Measurements from ENCODE around the gene ABCA9.
"Not testable (repeated sequence)": the region's sequence is repeated elsewhere in the genome, so short reads cannot be mapped to it uniquely, and the experiment has no call there.

Gene ABCA9

GRCh38 chr17:69031839-69032238 lies 28.9 kb downstream of the ABCA9 start:
- no peak for DNase-seq

DNA sequence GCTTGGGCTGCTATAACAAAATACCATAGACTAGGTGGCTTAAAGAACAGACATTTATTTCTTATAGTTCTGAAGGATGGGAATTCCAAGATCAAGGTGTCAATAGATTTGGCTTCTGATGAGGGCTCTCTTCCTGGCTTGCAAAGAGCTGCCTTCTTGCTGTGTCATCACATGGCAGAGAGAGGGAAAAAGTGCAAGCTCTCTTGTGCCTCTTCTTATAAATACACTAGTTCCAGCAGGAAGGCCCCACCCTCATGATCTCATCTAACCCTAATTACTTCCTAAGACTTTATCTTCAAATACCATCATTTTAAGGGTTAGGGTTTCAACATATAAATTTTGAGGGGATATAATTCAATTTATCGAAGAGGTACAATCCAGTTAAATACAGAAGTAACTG lies 30.6 kb downstream of the ABCA9 start:
- no peak for DNase-seq

DNA sequence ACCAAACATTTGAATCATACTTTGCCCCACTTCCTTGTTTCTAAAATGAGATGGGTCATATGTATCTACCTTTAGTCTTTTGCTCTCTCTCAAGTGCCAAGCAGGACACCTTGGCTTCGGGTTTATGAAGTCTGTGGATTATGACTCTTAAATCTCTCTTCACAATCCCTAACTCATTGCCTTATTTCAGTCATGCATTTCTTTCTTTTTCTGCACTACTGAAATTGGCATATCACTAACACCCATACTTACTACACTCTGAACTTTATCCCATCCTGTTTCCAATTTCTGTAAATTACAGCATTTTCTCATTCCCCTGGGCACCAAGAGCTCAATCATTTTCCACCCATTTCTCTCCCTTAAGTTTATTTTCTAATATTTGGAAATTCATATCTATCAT lies 42.0 kb downstream of the ABCA9 start:
- DNase-seq, result no peak

DNA sequence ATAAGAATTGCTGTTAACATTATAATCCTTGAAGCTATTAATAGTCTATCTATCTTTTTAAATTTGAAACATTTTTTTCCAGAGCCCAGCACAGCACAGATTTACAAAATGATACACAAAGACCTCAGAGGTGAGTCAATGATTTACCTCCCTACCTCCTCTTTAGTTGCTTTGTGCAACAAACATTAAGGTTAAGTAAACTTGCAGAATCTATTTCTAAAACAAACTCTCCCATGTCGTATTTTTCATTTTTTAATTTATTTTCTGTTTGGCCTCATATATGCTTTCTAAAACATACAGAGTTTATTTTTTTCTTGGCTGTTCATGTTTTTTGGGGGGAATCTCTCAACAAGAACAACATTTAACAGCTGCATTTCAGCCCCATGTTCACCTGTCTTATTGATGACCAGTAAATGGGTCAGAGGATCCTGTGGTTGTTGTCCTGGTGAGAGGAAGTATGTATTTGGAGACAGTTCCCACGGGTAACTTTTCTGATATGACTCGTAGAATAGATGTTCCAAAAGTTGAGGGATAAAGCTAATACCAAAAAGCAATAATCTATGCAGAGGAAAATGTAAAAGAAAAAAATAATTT lies 42.6 kb downstream of the ABCA9 start:
- no peak for DNase-seq

- DNase-seq, result no peak
Observed at GRCh38 chr17:69015631-69016030, 45.1 kb downstream of the ABCA9 start.

- no peak for DNase-seq
Observed at GRCh38 chr17:69012895-69013805, 47.6 kb downstream of the ABCA9 start.

GRCh38 chr17:69009930-69010329 lies 50.8 kb downstream of the ABCA9 start:
- DNase-seq, result no peak

DNA sequence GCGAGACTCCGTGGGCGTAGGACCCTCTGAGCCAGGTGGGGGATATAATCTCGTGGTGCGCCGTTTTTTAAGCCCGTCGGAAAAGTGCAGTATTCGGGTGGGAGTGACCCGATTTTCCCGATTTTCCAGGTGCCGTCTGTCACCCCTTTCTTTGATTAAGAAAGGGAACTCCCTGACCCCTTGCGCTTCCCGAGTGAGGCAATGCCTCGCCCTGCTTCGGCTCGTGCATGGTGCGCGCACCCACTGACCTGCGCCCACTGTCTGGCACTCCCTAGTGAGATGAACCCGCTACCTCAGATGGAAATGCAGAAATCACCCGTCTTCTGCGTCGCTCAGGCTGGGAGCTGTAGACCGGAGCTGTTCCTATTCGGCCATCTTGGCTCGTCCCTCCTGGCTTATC lies 56.0 kb downstream of the ABCA9 start:
- DNase-seq, result not testable (repeated sequence)

GRCh38 chr17:68999743-69000142 lies 61.0 kb downstream of the ABCA9 start:
- not testable (repeated sequence) for DNase-seq

GRCh38 chr17:68993112-68993511 lies 67.6 kb downstream of the ABCA9 start:
- no peak for DNase-seq

- no peak for DNase-seq
Observed at GRCh38 chr17:68987966-68988365, 72.8 kb downstream of the ABCA9 start.

GRCh38 chr17:68981288-68981687 lies 79.4 kb downstream of the ABCA9 start:
- peak; percentile 88 for DNase-seq

GRCh38 chr17:68973098-68973846 lies 87.5 kb downstream of the ABCA9 start:
- DNase-seq, result no peak

GRCh38 chr17:68972119-68972704 lies 88.5 kb downstream of the ABCA9 start:
- peak; percentile 11 for DNase-seq

DNA sequence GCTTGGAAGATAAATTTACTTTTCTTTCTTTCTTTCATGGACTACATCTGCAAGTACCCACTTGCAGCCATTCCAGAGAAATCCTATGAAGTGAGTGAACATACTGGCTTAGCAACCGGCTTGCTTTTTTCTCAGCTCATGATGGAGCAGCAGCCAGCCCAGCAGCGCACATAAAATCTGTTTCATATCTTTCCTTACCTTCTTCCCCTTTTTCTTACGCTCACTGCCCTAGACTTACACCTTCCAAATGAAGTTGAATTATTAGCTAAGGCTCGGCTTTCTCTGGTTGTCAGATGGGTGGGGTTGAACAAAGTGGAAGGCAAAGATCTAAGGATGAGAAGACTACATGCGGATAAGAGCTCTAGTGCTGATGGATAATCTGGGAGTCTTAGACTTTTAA lies 91.6 kb downstream of the ABCA9 start:
- DNase-seq, result no peak

- DNase-seq, result no peak
Observed at GRCh38 chr17:68963958-68964357, 96.8 kb downstream of the ABCA9 start.

DNA sequence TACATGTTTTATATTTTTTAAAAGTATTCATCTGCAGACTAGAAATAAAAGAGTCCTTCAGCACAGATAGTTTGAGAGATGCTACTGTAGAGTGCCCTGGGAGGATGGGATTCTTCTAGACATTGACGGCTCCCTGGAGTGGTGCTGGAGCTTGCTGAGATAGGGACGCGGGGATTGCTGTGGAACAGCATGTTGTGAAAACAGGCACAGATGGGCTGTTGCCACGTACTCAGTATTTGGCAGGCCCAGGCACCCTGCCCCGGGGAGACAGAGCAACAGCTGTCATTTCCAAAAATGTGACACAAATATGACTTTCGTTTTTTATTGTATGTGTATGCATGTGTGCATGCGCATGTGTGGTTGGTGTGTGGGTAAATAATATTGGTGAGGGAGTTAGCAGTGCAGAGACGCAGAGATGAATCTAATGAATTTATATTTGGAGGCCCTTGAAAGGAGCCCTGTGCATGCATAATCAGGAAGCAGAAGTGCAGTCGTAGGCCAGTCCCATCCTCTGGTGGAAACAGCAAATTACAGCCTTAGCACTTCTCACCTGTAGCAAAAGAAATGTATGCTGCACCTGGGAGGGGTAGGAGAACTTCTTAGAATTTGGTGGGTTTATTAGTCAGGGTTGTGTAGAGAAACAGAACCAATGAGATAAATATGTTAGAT lies 99.4 kb downstream of the ABCA9 start:
- no peak for DNase-seq

DNA sequence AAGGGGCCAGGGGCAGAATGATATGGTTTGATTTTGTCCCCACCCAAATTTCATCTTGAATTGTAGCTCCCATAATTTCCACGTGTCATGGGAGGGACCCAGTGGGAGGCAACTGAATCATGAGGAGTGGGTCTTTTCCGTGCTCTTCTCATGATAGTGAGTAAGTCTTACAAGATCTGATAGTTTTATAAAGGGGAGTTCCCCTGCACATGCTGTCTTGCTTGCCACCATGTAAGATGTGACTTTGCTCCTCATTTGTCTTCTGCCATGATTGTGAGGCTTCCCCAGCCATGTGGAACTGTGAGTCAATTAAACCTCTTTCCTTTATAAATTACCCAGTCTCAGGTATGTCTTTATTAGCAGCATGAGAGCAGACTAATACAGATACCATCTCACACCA lies 101.6 kb downstream of the ABCA9 start:
- DNase-seq, result not testable (repeated sequence)

DNA sequence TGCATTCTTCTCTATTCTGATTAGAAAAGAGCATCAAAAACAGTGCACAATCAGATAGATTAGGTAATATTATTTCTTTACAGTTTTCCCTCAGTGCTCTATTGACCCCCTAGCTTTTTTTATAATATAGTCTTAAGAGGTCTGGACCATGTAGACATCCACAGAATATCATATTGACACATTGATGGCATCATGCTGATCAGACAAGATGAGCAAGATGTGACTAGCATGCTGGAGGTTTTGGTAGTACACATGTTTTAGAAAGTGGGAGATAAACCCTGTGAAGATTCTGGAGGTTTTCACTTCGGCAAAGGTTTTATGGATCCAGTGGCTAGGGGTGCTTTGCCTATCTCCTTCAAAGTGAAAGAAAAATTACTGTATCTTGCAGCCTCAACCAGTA lies 102.8 kb downstream of the ABCA9 start:
- DNase-seq, result no peak

GRCh38 chr17:68955181-68955841 lies 105.4 kb downstream of the ABCA9 start, which contains the start of gene ABCA8:
ABCA8 (minus strand) TSS chr17:68955392; CDS start chr17:68942034, 13,358 bp downstream.
- no peak for DNase-seq

- DNase-seq, result no peak
Observed at GRCh38 chr17:68954146-68954896, 106.4 kb downstream of the ABCA9 start.
